ENCODE data around the gene HBS1L.

Gene HBS1L

DNA sequence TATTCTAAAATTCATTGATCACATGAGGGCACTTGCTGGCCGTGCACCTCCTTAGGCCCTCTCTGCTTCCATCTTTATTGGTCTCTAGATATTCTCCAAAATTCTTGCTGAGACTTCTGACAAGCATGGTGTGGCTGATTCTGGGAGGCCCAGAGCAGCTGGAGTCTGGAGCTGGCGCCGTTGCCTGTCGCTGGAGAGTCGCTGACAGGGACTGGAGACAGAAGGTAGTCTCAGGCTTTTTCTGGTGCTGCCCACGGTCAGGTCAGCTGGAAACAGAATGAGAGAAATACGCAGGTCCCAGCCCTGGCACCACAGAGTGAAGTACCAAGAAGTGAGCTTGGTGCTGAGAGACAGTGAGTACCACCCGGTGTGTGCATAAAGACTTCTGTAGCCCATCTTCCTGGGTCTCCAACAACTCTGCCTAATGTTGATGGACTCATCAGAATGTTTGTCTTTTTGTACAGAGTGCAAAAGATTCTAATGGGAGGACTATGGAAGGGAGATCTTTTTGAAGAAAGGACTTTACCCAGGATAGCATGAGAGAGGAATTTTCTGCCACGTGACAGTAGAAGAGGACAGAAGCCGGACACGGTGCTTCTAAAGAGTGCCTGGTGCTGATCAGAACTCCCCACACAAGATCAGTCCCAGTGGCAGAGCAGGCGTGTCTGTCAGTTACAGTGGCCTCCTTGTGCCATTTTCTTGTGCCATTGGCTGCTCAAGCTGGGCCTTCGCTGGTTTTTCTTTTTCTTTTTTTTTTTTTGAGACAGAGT, 102.9 kb downstream of the HBS1L start:
- no peaks in the 10 kb centered on the region for H3K27me3 ChIP-seq (ENCODE audit: insufficient read depth, insufficient read length)
- TF ChIP-seq ZNF274 (IDR thresholded peaks at IDR 0.05; ENCODE audit: low read depth, low read length) (no peak), YY1 (IDR thresholded peaks at IDR 0.05; ENCODE audit: insufficient read depth, insufficient read length) (no peak), SUZ12 (IDR thresholded peaks at IDR 0.05; ENCODE audit: extremely low read depth, insufficient read depth, insufficient read length) (no peak)
- no peaks in the 10 kb centered on the region for H3K9me3 ChIP-seq (ENCODE audit: insufficient read depth, low read length)
- no peak overlapping the region for H3K4me3 ChIP-seq (ENCODE audit: insufficient read length, low read depth)
- H3K4me1 ChIP-seq (ENCODE audit: insufficient read depth, insufficient read length) = no peaks in the 10 kb centered on the region
- no peak overlapping the region for H3K9ac ChIP-seq (ENCODE audit: insufficient read length, low read depth)
- H3K36me3 ChIP-seq (ENCODE audit: insufficient read depth, insufficient read length, low read length) = no peaks in the 10 kb centered on the region
- DNase-seq (ENCODE audit: low read depth, low spot score) = no peak

GRCh38 chr6:134950482-134950881, 104.1 kb downstream of the HBS1L start:
- no peak overlapping the region for H3K9ac ChIP-seq (ENCODE audit: insufficient read length, low read depth)
- TF ChIP-seq ZNF274 (IDR thresholded peaks at IDR 0.05; ENCODE audit: low read depth, low read length) = no peak
- no peak for TF ChIP-seq SUZ12 (IDR thresholded peaks at IDR 0.05; ENCODE audit: extremely low read depth, insufficient read depth, insufficient read length)
- no peak for TF ChIP-seq YY1 (IDR thresholded peaks at IDR 0.05; ENCODE audit: insufficient read depth, insufficient read length)
- H3K36me3 ChIP-seq (ENCODE audit: insufficient read depth, insufficient read length, low read length) = no peaks in the 10 kb centered on the region
- H3K27me3 ChIP-seq (ENCODE audit: insufficient read depth, insufficient read length) = no peaks in the 10 kb centered on the region
- H3K9me3 ChIP-seq (ENCODE audit: insufficient read depth, low read length) = no peaks in the 10 kb centered on the region
- H3K4me3 ChIP-seq (ENCODE audit: insufficient read length, low read depth) = no peak overlapping the region
- no peaks in the 10 kb centered on the region for H3K4me1 ChIP-seq (ENCODE audit: insufficient read depth, insufficient read length)
- DNase-seq (ENCODE audit: low read depth, low spot score) = no peak

GRCh38 chr6:134949927-134950326, 104.7 kb downstream of the HBS1L start, which contains the start of gene ALDH8A1:
TSS of gene ALDH8A1 (minus strand) at chr6:134950101. CDS start at chr6:134950053, 48 bp downstream.
- H3K4me3 ChIP-seq (ENCODE audit: insufficient read length, low read depth) = no peak within 1 kb of the TSS
- DNase-seq (ENCODE audit: low read depth, low spot score) = no peak
- H3K9ac ChIP-seq (ENCODE audit: insufficient read length, low read depth) = no peak within 1 kb of the TSS
- no peaks in the 10 kb centered on the region for H3K4me1 ChIP-seq (ENCODE audit: insufficient read depth, insufficient read length)
- no peaks in the 10 kb centered on the region for H3K27me3 ChIP-seq (ENCODE audit: insufficient read depth, insufficient read length)
- H3K36me3 ChIP-seq (ENCODE audit: insufficient read depth, insufficient read length, low read length) = no peaks in the 10 kb centered on the region
- no peaks in the 10 kb centered on the region for H3K9me3 ChIP-seq (ENCODE audit: insufficient read depth, low read length)
- TF ChIP-seq SUZ12 (IDR thresholded peaks at IDR 0.05; ENCODE audit: extremely low read depth, insufficient read depth, insufficient read length) (no peak), ZNF274 (IDR thresholded peaks at IDR 0.05; ENCODE audit: low read depth, low read length) (no peak), YY1 (IDR thresholded peaks at IDR 0.05; ENCODE audit: insufficient read depth, insufficient read length) (no peak)

DNA sequence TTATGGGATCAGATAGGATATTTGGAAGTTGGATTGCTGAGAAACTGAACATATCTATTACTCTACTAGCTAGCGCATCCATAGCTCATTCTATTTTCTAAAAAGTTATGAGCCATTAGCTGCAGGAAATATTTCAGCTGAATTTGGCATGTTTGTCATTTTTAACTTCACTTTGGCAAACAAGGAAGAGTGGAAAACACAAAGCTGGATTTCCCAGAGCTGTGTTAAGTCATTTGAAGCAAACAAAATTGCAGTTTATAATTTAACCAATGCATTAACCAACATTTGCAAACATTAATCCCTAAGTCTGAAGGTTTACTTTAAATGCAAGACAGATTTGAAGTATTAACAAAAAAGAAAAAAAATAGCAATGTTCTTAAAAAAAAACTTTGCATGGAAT, 105.9 kb downstream of the HBS1L start:
- Histone ChIP-seq H3K9me3 (ENCODE audit: insufficient read depth, low read length) (no peaks in the 10 kb centered on the region), H3K9ac (ENCODE audit: insufficient read length, low read depth) (no peak overlapping the region), H3K4me3 (ENCODE audit: insufficient read length, low read depth) (no peak overlapping the region), H3K4me1 (ENCODE audit: insufficient read depth, insufficient read length) (no peaks in the 10 kb centered on the region), H3K36me3 (ENCODE audit: insufficient read depth, insufficient read length, low read length) (no peaks in the 10 kb centered on the region), H3K27me3 (ENCODE audit: insufficient read depth, insufficient read length) (no peaks in the 10 kb centered on the region)
- DNase-seq (ENCODE audit: low read depth, low spot score) = no peak
- TF ChIP-seq ZNF274 (IDR thresholded peaks at IDR 0.05; ENCODE audit: low read depth, low read length) (no peak), YY1 (IDR thresholded peaks at IDR 0.05; ENCODE audit: insufficient read depth, insufficient read length) (no peak), SUZ12 (IDR thresholded peaks at IDR 0.05; ENCODE audit: extremely low read depth, insufficient read depth, insufficient read length) (no peak)

DNA sequence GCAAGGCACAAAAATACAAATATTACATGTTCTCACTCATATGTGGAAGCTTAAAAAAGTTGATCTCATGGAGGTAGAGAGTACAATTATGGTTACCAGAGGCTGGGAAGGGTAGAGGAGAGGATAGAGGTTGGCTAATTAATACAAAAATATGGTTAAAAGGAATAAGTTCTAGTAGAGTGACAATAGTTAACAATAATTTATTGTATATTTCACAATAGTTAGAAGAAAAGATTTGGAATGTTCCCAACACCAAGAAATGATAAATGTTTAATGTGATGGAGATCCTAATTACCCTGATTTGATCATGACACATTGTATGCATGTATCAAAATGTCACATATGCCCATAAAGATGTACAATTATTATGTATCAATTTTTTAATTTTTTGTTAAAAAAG, 106.5 kb downstream of the HBS1L start:
- Histone ChIP-seq H3K9me3 (ENCODE audit: insufficient read depth, low read length) (no peaks in the 10 kb centered on the region), H3K4me3 (ENCODE audit: insufficient read length, low read depth) (no peak overlapping the region), H3K4me1 (ENCODE audit: insufficient read depth, insufficient read length) (no peaks in the 10 kb centered on the region), H3K9ac (ENCODE audit: insufficient read length, low read depth) (no peak overlapping the region), H3K27me3 (ENCODE audit: insufficient read depth, insufficient read length) (no peaks in the 10 kb centered on the region), H3K36me3 (ENCODE audit: insufficient read depth, insufficient read length, low read length) (no peaks in the 10 kb centered on the region)
- no peak for TF ChIP-seq SUZ12 (IDR thresholded peaks at IDR 0.05; ENCODE audit: extremely low read depth, insufficient read depth, insufficient read length)
- no peak for TF ChIP-seq ZNF274 (IDR thresholded peaks at IDR 0.05; ENCODE audit: low read depth, low read length)
- TF ChIP-seq YY1 (IDR thresholded peaks at IDR 0.05; ENCODE audit: insufficient read depth, insufficient read length) = no peak
- DNase-seq (ENCODE audit: low read depth, low spot score) = no peak

GRCh38 chr6:134945045-134945444, 109.6 kb downstream of the HBS1L start:
- TF ChIP-seq YY1 (IDR thresholded peaks at IDR 0.05; ENCODE audit: insufficient read depth, insufficient read length) (no peak), SUZ12 (IDR thresholded peaks at IDR 0.05; ENCODE audit: extremely low read depth, insufficient read depth, insufficient read length) (no peak), ZNF274 (IDR thresholded peaks at IDR 0.05; ENCODE audit: low read depth, low read length) (no peak)
- Histone ChIP-seq H3K9me3 (ENCODE audit: insufficient read depth, low read length) (no peaks in the 10 kb centered on the region), H3K4me3 (ENCODE audit: insufficient read length, low read depth) (no peak overlapping the region), H3K36me3 (ENCODE audit: insufficient read depth, insufficient read length, low read length) (no peaks in the 10 kb centered on the region), H3K9ac (ENCODE audit: insufficient read length, low read depth) (no peak overlapping the region), H3K4me1 (ENCODE audit: insufficient read depth, insufficient read length) (no peaks in the 10 kb centered on the region), H3K27me3 (ENCODE audit: insufficient read depth, insufficient read length) (no peaks in the 10 kb centered on the region)
- no peak for DNase-seq (ENCODE audit: low read depth, low spot score)

DNA sequence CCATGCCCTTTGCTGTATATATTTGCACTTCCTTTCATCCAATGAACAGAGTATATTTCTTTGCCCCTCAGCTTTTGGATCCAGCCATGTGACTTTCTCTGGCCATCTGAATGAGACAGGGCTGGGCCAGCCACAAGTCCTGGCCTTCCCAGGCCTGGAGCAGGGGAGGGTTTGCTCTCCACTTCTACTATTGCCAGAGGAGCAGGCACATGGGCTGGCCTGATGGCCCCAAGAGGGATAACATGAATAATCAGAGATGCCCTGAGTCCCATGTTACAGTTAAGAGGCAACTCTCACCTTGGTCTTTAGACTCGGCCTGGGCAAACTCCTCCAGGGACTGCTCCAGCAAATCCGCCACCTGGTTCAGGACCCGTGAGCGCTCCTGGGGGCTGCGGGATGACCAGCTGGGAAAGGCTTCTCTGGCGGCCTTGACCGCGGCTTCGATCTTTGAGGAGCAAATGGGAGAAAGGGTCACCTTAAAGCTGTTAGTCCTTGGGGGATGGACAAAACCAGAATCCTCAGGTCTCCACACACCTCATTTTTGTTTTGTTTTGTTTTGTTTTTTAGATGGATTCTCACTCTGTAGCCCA, 111.0 kb downstream of the HBS1L start:
- Histone ChIP-seq H3K9ac (ENCODE audit: insufficient read length, low read depth) (no peak overlapping the region), H3K4me1 (ENCODE audit: insufficient read depth, insufficient read length) (no peaks in the 10 kb centered on the region), H3K27me3 (ENCODE audit: insufficient read depth, insufficient read length) (no peaks in the 10 kb centered on the region), H3K9me3 (ENCODE audit: insufficient read depth, low read length) (no peaks in the 10 kb centered on the region), H3K4me3 (ENCODE audit: insufficient read length, low read depth) (no peak overlapping the region), H3K36me3 (ENCODE audit: insufficient read depth, insufficient read length, low read length) (no peaks in the 10 kb centered on the region)
- TF ChIP-seq YY1 (IDR thresholded peaks at IDR 0.05; ENCODE audit: insufficient read depth, insufficient read length) = no peak
- TF ChIP-seq SUZ12 (IDR thresholded peaks at IDR 0.05; ENCODE audit: extremely low read depth, insufficient read depth, insufficient read length) = no peak
- no peak for TF ChIP-seq ZNF274 (IDR thresholded peaks at IDR 0.05; ENCODE audit: low read depth, low read length)
- DNase-seq (ENCODE audit: low read depth, low spot score) = no peak
